GM21528 (cell line): ENCODE results near the gene CFAP119.
"Not testable (repeated sequence)": the region's sequence is repeated elsewhere in the genome, so short reads cannot be mapped to it uniquely, and the experiment has no call there.

Experiments used
- ATAC-seq: cut with Tn5 transposase; IDR thresholded peaks from one replicate; pipeline ENCODE4 v1.9.1; 2021; ENCODE audit warnings: mild to moderate bottlenecking, moderate library complexity; ENCODE audit not compliant: unreplicated experiment, low FRiP score

The CFAP119 gene

GRCh38 chr16:30761928-30762902 is at the start of gene CFAP119, which contains the start of gene RNF40:
Gene CFAP119 (minus strand): TSS chr16:30762062. CDS start chr16:30761748, 314 bp downstream.
Gene RNF40 (plus strand): TSS chr16:30762322. CDS start chr16:30762546, 224 bp downstream.
- peak; percentile 86 for ATAC-seq

- not testable (repeated sequence) for ATAC-seq
Measured at GRCh38 chr16:30809675-30810074, 47.8 kb upstream of the CFAP119 start.

GRCh38 chr16:30808890-30809426 is 47.1 kb upstream of the CFAP119 start:
- not testable (repeated sequence) for ATAC-seq

- no peak for ATAC-seq
Measured at GRCh38 chr16:30808146-30808545, 46.3 kb upstream of the CFAP119 start.

GRCh38 chr16:30805370-30806169 is 43.7 kb upstream of the CFAP119 start:
- no peak for ATAC-seq

GRCh38 chr16:30805056-30805369 is 43.2 kb upstream of the CFAP119 start:
- ATAC-seq: no peak

- ATAC-seq: no peak
Measured at GRCh38 chr16:30802936-30803335, 41.1 kb upstream of the CFAP119 start.

GRCh38 chr16:30797670-30798309 is 35.9 kb upstream of the CFAP119 start:
- no peak for ATAC-seq

GRCh38 chr16:30794634-30795033 is 32.8 kb upstream of the CFAP119 start:
- ATAC-seq: no peak

- ATAC-seq: no peak
Measured at GRCh38 chr16:30793508-30794069, 31.7 kb upstream of the CFAP119 start.

GRCh38 chr16:30787613-30788378 is 25.9 kb upstream of the CFAP119 start:
- no peak for ATAC-seq

GRCh38 chr16:30786936-30787612 is 25.2 kb upstream of the CFAP119 start, which contains the start of gene ZNF629:
Gene ZNF629 (minus strand): TSS chr16:30787205. CDS start chr16:30784482, 2,723 bp downstream.
- no peak for ATAC-seq

GRCh38 chr16:30786115-30786935 is 24.5 kb upstream of the CFAP119 start:
- ATAC-seq: no peak

GRCh38 chr16:30785126-30786106 is 23.6 kb upstream of the CFAP119 start:
- ATAC-seq: no peak

- no peak for ATAC-seq
Measured at GRCh38 chr16:30784215-30784614, 22.4 kb upstream of the CFAP119 start.

GRCh38 chr16:30783280-30784109 is 21.6 kb upstream of the CFAP119 start:
- no peak for ATAC-seq
